AG08395 (cell line): ENCODE data around the gene MAP3K7CL.

Experiments used
- DNase-seq: peaks from one replicate; pipeline ENCODE4 v3.0.0; 2012; ENCODE audit warnings: mixed read lengths, low spot score

MAP3K7CL gene

DNA sequence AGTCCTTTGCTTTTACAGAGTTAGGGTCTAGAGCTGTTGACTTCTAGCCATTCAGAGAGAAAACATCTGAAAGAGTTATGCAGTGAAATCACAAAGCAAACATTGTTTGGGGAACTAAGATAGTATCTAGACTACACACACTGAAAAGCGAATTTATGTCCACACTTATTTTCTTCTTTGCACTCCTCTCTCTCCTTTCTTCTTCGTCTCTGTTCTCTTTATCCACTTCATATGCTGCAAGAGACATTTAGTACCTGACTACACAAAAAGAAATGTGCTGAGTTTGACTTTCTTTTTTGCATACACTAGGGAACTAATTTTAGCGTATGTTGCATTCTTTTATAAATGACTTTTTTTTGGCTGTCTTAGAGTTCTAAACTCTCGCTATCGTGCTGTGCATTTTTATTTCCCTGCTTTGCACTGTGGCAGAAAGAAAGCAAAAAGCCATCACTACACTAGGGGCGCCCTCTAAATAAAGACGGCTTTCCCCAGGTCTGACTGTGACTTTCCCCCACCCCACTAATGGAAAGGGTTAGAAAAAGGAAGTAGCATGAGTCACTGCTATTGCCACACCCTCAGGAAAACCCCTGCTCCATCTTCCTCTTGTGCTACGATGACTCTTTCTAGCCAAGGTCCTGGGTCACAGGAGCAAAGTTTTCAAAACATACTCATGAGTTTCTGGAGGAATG lies 65.7 kb downstream of the MAP3K7CL start:
- peak; percentile 80 for DNase-seq

DNA sequence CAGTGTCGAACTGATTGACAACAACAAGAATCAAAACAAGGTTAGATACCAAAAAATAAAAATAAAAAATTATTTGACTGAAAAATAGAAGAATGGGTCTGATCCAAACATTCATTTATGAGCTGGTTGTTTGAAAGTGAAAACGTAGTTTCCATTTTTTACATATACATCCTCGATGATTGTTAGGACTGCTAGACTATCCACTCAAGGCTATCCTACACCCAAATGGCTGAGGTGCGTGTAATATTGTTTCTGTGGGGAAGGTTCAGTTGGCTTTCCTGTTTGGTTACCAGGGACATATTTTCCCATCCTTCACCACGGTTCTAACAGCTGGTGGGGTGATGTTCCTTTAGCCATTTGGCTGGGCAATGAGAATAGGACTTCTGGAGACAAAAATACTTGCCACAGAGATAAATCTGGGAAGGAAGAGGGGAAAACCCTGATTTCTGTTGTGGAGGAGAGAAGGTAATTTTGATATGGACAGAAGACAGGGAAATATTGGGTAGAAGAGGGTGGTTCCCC lies 66.3 kb downstream of the MAP3K7CL start:
- DNase-seq: no peak

DNA sequence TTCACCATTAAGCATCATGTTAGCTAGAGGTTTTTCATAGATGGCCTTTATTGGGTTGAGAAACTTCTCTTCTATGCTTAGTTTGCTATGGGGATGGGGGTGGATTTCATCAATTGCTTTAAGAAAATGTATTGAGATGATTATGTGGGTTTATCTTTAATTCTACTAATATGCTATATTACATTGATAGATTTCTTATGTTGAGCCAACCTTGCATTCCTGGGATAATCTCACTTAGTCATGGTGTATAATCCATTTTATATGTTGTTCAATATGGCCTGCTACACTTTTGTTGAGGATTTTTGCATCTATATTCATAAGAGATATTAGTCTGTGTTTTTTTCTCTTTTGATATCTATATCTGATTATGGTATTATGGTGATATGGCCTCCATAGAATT lies 70.7 kb downstream of the MAP3K7CL start:
- DNase-seq: no peak

DNA sequence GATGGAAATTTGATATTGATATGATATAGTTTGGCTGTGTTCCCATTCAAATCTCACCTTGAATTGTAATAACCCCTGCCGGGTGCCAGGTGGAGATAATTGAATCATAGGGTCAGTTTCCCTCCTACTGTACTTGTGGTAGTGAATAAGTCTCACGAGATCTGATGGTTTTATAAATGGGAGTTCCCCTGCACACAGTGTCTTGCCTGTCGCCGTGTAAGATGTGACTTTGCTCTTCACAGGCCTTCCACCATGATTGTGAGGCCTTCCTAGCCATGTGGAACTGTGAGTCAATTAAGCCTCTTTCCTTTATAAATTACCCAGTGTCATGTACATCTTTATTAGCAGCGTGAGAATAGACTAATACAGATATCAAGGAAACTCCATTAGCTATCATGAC lies 74.6 kb downstream of the MAP3K7CL start:
- no peak for DNase-seq

DNA sequence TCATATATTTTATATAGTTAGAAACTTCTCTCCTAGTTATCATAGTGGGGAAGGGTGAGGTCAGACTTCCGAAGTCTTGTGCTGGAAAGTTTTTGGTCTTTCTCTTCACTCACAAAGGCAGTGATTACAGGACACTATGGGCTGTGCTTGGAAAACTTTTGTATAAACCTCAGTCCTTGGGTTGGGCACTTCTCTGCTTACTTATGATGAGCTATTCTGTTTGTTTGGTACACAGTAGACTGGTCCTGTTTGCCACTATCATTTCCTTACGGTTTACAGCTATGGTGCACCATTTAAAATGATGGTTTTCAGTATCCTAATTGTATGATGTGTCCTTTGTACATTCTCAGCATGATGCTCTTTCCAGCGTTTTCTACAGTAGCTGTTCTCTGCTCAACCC lies 75.5 kb downstream of the MAP3K7CL start:
- no peak for DNase-seq

DNA sequence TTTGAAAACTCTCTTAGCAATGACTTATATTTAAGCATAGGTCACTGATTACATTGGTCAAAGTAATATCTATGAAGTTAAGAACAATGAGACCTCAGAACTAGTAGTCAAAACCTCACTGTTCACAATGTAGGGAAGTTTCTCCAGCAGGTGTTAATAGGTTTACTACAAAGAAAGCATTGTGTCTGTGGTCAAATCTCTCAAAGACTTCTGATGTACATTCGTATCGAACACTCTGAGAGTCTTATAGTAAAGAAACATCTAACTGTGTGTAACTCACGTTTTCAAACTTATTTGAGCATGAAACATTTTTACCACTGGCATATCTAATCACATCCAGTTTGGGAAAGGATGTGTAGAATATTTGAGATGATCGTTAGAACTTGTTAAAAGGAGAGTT lies 76.0 kb downstream of the MAP3K7CL start:
- no peak for DNase-seq

DNA sequence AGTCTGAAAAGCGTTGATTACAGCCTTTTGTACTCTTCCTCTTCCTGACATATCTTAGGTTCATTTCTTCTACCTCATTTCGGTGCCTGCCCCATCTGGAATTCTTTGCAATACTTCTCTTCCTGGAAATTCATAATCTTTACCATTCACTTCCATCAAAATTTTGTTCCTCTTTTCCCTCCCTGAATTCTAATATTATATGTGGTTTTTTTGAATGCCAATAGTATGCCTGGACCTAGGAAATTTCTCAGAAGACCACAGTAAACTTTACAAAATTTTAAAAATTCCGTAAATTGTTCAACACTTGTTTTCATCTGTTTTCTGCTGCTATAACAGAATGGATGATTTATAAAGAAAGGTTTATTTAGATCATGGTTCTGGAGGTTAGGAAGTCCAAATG lies 76.8 kb downstream of the MAP3K7CL start:
- DNase-seq: no peak

DNA sequence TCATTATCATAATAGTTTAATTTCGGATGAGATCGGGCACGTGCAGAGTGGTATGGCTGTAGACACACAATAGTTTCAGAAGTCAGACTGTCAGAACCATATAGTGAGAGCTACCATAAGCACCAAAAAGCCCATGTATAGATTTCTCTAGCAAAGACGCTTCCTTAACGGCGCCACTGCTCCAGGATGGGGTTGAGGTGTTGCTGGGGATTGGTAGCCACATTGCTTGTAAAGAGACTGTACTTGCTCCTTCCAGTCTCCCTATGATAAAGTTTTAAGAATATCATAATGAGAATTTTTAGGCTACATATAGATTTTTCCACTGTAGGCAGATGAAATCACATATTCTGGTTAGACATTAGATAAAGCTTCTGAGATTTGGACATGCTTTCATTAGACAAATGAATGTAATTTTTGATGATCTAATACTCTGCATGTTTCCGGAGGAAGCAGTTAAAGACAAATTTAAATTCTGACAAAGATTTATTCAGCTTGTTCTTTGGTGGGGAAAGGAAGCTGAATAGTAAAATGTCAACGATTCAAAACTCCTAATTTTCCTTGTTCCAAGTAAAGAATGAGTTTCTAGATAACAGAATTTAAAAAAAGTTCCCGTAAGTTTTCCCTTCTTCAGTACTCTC lies 77.7 kb downstream of the MAP3K7CL start:
- DNase-seq: no peak

DNA sequence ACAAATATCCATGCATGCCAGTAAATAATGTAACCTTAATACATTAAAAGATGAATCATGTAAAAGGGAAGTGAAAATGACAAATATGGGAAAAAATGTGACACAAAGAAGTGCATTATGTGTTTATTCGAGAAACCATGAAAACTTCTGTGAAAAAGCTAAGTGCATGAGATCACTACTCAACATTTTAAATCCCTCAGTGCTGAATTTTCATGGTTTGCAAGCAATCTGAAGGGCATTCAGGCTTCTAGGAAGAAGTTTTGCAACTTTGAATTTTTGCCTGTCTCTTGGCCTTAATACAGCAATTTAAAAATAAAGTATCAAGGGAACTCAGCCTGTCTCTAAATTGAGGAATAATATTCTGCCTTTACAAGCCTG lies 78.2 kb downstream of the MAP3K7CL start:
- peak; percentile 57 for DNase-seq

DNA sequence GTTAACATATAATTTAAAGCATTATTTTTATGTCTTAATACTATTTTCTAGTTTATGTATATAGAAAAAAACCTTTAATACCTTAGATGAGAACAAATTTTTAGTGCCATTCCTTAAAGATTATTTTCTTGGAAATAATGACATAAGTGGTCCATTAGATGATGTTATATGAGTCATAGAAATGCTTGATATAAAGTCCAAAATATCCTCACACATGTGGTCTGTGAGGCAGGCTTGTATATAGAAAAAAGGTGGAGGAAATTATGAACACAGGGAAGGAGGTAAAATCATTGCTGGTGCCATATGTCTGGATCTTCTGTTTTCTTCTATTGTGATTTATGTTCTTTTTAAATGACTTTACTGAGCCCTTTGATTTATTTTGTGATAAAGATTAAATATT lies 79.3 kb downstream of the MAP3K7CL start:
- no peak for DNase-seq

DNA sequence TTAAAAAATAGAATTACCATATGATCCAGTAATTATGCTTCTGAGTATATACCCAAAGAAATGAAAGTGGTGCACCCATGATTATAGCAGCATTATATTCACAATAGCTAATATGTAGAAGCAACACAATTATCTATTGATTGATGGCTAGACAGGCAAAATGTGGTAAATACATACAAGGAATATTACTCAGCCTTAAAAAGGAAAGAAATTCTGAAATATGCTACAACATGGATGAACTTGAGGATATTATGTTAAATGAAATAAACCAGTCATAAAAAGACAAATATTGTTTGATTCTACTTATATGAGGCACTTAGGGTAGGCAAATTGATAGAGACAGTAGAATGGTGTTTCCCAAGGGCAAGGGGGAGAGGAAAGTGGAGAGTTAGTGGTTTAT lies 80.8 kb downstream of the MAP3K7CL start:
- no peak for DNase-seq

DNA sequence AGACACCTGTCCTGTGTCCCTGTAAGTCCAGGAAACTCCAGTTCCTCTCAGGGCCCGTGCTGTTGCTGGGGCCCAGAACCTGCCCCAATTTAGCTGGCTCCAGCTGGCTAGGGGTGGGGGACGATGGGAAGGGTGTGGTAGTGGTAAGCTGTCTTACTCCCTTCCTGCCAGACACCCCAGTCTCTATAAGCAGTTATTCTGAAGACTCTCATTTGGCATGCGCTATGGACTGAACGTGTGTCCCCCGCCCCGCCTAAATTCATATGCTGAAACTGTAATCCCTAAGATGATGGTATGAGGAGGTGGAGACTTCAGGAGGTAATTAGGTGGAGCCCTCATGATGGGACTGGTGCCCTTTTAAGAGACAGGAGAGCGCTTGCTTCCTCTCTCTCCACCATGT lies 82.0 kb downstream of the MAP3K7CL start:
- DNase-seq: no peak

DNA sequence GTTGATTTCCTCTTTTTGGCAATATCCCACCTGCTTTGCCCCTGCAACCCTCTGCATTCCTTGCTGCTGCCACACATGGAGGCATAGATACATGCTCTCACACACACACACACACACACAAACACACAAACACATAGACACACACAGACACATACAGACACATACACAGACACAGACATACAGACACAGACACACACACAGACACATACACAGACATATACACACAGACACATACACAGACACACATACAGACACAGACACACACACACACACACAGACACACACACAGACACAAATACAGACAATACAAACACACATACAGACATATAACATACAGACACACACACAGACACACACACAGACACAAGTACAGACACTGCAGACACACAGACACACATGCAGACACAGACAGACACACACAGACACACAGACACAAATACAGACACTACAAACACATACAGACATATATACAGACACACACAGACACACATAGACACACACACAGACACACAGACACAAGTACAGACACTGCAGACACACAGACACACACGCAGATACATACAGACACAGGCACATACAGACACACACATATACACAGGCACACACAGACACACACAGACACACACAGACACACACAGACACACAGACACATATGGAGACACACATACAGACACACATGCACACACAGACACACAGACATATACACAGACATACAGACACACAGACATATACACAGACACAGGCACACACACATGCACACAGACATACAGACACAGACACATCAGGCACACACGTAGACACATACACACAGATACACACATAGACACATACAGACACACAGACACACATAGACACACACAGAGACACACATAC lies 83.3 kb downstream of the MAP3K7CL start:
- DNase-seq: no peak

DNA sequence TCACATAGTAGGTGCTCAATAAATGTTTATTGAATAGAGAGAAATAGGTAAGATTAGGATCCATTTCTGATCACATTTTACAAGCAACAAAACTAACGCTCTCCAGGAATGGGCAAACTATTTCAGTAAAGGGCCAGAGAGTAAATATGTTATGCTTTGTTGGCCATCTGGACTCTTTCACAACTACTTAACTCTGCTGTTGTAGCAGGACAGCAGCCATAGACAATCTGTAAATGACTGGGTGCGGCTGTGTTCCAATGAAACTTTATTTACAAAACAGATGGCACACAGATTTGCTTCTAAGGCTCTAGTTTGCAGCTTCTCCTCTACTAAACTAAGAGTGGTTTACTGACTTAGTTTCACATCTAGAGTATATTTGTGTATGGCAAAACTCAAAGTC lies 85.3 kb downstream of the MAP3K7CL start:
- no peak for DNase-seq

DNA sequence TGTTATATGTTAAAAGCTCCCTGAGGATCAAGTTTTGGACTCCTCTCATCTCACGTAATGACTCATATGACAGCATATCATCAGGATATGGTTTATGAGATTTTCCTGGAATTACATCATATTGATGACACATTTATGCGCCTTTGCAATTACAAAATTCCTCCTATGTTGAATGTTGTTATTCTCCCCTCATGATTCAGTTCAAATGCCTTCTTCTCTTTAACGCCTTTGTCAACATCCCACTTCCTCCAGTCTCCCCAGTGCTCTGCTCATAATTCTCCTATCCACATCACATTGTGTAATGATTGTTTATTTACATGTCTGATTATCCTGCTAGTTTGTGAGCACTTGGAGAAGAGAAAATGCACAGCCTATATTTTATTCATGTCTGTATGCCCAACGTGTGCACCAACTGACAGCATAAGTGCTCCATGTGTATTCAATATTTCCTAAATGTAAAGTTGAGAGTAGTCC lies 87.4 kb downstream of the MAP3K7CL start:
- peak; percentile 82 for DNase-seq

DNA sequence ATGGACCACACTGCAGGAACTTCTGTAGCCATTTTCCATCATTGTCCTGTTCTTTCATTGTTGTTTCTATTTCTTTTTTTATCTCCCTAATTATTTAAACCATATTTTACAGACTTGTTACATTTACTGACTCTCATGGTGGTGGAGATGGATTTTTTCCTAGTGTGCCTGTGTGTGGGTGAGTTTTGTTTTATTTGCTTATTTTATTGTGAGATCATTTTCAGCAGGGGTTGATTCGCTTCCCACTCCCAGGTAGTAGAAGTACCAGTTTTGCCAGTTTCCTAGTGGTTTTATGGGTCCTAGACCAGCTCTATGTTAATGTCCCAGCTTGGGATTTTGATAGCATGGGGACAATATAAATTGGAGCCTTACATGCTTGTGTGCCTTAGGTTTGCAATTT lies 88.3 kb downstream of the MAP3K7CL start:
- no peak for DNase-seq

DNA sequence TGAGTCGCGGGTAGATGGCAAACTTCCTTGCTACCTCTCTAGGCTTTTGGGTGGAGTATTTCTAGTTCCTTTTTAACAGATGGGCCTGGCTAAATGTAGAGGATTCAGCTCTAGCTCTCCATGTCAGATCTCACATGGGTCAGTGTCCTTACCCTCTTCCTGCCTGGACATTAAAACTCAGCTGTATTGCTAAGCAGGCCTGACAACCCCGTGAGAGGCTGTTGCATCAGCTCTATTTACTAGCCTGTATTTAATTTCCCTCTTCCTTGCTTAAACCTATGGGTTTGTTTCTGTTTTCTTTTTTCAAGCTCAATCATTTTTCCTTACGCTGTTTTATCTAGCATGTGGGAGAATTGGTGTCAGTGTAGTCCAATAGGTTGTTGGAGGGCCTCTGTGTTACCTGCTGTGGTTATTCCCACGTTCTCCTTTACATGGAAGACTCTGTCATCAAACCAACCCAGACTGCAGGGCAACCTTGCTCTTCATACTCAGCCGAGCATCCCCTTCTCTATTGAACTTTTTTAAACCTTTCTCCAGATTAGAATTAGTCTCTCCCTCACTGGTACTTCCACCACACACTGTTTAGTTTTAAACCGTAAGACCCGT lies 88.8 kb downstream of the MAP3K7CL start:
- DNase-seq: no peak

DNA sequence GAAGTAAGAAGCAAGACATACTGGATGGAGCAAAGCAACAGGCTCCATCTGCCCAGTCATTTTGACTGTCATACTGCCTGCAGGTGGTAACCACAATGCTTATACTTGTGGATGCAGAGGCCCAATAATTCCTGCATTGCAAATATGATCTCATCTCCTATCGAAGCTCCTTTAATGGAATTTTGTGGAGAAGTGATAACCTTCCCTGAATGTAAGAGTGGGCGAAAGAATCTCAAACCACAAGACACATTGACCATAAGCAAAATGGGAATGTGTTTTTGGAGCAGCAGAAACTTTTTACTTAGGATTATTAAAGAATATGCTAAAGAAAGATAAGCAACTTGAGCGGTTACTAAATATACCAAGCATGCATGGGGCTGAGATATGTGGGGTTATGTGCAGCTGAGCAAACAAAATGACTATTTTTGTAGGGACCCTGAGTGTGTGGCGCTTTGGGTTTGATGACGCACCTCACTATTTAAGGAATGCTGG lies 90.9 kb downstream of the MAP3K7CL start:
- DNase-seq: no peak

DNA sequence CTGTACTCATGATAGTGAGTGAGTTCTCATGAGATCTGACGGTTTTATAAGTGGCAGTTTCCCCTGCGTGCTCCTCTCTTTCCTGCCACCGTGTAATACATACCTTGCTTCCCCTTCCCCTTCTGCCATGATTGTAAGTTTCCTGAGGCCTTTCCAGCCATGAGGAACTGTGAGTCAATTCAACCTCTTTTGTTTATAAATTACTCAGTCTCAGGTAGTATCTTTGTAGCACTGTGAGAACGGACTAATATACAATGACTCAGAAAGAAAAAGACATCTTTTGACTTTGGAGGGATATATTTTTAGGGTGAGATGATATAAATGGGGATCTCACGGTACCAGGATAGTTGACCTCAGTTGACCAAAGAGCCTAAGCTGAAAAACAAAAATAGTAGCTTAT lies 93.6 kb downstream of the MAP3K7CL start:
- no peak for DNase-seq
